ENCODE results near the gene CCHCR1.

Gene CCHCR1

DNA sequence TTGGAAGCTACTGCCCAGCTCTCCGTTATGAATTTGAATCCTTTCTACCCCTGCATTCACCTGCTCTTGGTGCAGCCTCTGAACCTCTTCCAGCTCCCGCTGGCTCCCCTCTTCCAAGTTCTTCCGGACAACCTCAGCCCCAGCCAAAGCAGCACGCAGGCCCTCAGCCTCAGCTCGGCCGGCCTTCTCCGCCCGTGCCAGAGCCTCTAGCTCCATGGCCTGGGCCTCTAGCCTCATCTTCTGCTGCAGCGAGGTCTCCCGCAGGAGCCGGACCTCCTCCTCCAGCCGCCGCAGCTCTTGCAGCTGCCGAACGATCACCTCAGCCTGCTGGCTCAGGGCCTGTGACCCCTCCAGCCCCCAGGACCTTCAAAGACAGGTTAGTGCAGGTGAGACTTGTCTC, 3.2 kb downstream of the CCHCR1 start:
- no peak for DNase-seq (ENCODE audit: low read depth)
- no peak overlapping the region for H3K4me3 ChIP-seq (ENCODE audit: low read length)
- TF ChIP-seq, protein P1, sequence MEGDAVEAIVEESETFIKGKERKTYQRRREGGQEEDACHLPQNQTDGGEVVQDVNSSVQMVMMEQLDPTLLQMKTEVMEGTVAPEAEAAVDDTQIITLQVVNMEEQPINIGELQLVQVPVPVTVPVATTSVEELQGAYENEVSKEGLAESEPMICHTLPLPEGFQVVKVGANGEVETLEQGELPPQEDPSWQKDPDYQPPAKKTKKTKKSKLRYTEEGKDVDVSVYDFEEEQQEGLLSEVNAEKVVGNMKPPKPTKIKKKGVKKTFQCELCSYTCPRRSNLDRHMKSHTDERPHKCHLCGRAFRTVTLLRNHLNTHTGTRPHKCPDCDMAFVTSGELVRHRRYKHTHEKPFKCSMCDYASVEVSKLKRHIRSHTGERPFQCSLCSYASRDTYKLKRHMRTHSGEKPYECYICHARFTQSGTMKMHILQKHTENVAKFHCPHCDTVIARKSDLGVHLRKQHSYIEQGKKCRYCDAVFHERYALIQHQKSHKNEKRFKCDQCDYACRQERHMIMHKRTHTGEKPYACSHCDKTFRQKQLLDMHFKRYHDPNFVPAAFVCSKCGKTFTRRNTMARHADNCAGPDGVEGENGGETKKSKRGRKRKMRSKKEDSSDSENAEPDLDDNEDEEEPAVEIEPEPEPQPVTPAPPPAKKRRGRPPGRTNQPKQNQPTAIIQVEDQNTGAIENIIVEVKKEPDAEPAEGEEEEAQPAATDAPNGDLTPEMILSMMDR (conservative IDR thresholded peaks at IDR 0.05; ENCODE audit: low read depth, low read length) = no peak

DNA sequence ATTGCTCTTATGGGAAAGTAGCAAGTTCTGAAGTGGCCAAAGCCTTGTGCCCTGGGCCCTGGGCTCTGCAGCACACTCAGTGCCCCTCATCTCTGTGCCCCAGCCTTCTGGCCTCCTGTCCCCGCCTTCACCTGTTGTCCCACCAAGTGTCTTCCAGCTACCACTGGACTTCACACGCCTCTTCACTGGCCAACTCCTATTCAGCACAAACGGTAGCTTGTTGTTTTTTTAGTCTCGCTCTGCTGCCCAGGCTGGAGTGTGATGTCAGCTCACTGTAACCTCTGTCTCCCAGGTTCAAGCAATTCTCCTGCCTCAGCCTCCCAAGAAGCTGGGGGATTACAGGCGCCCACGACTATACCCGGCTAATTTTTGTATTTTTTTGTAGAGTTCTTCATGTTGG, 4.8 kb downstream of the CCHCR1 start:
- no peak overlapping the region for H3K4me3 ChIP-seq (ENCODE audit: low read length)
- DNase-seq (ENCODE audit: low read depth) = no peak
- TF ChIP-seq, protein P1 (conservative IDR thresholded peaks at IDR 0.05; ENCODE audit: low read depth, low read length) = no peak

DNA sequence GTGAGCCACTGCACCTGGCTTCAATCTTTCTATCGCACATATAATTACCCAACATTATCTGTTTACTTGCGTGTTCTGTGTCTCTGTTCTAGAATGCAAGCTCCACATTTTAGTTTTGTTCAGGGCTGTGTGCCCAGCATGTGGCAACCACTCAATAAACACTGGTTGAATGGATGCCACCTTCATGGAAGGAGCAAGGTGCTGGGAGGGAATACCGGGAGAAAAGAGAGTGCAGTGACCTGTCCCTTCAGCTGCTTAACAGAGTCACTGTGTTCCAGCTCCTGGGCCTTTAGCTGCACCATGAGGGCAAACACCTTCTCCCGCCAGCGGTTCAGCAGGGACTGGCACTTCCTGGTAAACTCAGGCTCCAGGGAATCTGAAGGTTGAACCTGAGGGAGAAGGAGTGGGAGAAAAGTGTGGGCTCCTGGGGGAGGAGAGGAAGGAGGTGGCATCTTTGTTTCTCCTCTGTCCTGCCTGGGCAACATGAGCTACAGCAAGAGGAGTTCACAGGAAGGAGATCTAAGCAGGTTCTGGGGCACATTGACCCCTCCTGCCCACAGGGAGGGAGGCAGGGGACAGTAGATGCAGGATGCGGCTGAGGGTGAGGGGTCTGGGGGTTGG, 7.7 kb downstream of the CCHCR1 start:
- TF ChIP-seq, protein P1 (conservative IDR thresholded peaks at IDR 0.05; ENCODE audit: low read depth, low read length) = no peak
- DNase-seq (ENCODE audit: low read depth) = no peak
- H3K4me3 ChIP-seq (ENCODE audit: low read length) = no peak overlapping the region

DNA sequence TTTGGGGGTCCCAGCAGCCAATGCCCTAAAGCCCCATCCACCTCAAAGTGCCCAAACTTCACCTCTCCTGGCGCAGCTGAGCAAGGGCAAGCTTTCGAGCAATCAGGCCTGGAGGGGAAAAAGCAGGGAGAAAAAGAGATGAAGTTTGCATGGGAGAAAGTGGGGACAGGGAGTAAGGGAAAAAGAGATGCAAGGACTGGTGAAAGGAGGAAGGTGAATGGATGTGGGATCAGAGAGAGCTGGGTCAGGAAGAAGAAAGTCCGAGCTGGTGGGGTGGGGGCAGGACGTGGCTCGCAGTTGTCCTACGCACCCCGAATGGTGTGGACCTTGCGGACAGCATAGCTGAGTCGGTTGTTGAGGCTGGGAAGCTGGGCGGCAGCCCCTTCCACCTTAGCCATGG, 12.2 kb downstream of the CCHCR1 start:
- H3K4me3 ChIP-seq (ENCODE audit: low read length) = no peak overlapping the region
- no peak for DNase-seq (ENCODE audit: low read depth)
- TF ChIP-seq, protein P1 (conservative IDR thresholded peaks at IDR 0.05; ENCODE audit: low read depth, low read length) = no peak

DNA sequence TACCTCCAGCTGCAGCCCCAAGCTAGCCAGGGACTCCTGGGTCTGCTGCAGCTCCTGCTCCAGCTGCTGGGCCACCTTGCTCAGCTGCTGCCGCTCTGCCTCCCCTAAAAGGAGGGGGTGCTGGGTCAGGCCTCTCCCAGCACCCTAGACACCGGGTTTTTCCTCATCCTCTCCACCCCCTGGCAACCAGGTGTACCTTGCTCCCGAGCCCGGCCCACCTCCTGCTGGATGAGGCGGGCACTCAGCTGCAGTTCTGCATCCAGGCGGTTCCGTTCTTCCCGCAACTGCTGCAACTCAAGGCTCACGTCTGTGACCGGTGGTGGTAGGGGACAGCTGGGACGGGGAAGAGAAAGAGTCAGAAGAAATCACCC, 12.6 kb downstream of the CCHCR1 start:
- DNase-seq (ENCODE audit: low read depth) = no peak
- H3K4me3 ChIP-seq (ENCODE audit: low read length) = no peak overlapping the region
- TF ChIP-seq, protein P1 (conservative IDR thresholded peaks at IDR 0.05; ENCODE audit: low read depth, low read length) = no peak

DNA sequence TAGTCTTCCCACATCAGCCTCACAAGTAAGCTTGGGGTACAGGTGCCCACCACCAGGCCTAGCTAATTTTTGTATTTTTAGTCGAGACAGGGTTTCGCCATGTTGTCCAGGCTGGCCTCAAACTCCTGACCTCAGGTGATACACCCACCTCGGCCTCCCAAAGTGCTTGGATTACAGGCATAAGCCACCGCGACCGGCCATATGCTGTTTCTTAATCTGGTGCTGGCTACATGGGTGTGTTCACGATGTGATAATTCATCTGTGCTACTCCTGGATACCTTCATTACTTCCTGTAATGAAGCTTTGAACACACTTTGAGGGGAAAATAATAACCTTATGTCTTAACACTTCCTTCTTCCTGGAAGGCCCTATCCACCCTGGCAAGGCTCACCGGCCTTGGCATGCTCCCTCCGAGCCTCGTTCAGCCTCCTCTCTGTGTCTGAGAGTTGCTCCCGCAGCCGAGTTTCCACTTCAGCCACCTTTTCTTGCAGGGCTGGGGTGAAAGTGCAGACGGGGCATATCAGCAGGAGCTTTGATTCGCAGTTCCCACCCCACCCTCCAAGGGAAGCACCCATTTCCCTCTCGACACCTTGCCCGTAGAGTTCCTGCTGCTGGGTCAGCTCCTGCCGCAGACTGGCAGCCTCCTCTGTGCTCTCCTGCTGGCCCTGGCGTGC, 13.2 kb downstream of the CCHCR1 start:
- H3K4me3 ChIP-seq (ENCODE audit: low read length) = no peak overlapping the region
- TF ChIP-seq, protein P1 (conservative IDR thresholded peaks at IDR 0.05; ENCODE audit: low read depth, low read length) = no peak
- DNase-seq (ENCODE audit: low read depth) = no peak

DNA sequence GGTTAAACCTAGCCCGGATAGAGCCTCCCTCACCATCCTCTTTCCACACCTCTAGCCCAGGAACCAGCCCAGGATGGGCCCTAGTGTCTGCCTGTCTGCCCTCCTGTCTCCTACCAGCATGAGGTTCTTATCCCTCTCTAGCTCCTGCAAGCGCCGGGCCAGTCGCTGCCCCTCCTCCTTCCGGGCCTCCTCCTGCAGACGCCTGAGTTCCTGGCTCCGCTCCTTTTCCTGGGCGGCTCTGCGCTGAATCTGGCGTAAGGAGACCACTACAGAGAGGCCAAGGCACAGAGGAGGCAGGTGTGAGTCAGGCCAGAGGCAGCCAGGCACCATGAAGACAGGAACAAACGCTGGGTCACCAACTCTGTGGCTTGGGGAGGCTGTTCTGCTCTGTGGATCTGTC, 14.5 kb downstream of the CCHCR1 start:
- no peak for DNase-seq (ENCODE audit: low read depth)
- TF ChIP-seq, protein P1 (conservative IDR thresholded peaks at IDR 0.05; ENCODE audit: low read depth, low read length) = no peak
- H3K4me3 ChIP-seq (ENCODE audit: low read length) = no peak overlapping the region

All from retinal pigment epithelial cell (primary cell).